Measurements from ENCODE around the gene TGFBI.

TGFBI gene

DNA sequence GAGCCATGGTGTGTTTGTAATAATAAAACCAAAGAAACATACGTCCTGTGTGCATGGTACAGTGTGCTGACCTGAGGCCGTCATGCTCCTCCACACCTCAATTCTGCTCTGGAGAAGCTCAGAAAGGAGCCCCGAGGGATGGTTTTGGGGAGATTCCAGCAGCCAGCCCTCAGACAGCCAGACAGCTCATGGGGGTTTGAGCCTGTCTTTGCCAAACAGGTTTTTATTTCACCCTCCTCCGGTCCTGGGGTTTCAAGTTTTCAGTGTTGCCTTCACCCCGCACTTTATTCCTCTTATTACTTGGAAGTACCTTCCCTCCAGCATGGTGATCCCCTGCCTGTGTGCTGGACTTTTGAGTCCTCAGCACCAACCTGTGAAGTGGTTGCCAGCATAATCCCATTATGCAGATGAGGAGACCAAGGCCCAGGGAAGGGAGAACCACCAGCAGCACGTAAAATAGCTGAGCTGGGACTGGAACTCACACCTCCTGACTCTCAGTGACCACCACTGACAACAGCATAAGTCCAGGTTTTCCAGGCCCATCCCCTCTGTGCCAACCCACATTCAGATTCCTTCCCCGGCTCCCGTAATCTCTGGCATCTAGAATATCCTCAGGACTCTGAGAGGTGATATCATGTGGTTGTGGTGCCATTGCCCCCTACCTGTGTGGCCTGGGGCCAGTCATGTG, 35.1 kb downstream of the TGFBI start:
- DNase-seq (ENCODE audit: low read depth in 2 of 2): no peak

DNA sequence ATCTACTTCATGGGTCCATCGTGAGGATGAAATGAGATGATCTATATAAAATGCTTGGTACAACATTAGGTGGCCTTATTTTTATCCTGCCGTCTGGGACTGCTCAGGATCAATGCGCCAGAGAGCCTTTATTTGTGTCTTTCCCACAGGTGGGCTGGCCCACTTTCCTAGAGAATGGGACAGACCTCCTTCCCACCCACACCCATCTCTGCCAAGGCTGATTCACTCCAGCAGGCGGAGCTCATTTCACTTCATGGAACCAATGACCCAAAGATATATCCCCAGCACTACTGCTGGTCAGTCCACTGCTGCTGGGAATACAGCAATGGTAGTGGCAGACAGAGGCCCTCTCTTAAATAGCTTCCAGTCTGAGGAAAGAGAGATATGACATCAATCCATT, 35.7 kb downstream of the TGFBI start:
- no peak for DNase-seq (ENCODE audit: low read depth in 2 of 2)

DNA sequence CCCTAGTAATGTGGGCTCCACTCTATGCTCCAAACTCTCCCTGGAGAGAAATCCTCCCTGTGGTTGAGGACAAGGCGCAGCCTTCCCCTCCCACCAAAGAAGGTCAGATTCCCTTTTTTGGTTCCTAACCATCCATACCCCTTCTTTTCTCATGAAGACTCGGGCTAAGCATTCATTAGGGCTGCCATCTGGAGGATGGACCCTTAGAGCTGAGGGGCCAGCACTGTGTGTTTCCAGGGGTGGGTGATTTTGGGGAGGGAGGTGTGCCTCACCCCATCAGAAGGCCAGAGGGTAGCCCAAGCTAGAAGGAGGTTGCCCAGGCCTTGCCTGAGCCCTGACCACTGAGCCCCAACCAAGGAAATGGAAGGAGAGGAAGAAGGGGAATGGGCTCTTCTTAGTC, 36.8 kb downstream of the TGFBI start:
- no peak for DNase-seq (ENCODE audit: low read depth in 2 of 2)

DNA sequence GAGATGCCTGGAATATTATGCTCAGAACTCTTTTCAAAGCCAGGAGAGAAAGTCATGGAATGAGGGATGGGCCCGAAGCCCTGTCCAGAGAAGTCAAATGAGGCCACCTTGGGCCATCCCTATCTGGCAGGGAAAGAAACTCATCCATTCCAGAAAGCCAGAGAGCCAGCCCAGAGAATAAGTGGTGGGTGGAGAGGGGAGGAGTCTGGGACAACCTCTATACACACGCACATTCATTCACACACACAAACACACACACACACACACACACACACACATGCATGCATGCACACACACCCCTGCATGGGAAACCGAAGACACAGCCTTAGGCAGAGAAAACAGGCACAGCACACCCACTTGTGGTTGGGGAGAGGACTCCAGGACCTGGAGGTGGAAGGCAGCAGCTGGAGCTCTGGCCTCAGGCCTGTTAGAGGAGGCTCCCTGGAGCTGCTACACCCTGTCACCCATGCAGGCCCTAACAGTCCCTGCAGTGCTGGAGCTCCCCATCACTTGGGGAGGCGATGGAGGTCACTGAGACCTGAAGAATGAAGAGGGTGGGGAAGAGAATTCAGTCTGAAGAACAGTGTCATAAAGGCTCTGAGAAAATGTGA, 38.0 kb downstream of the TGFBI start:
- no peak for DNase-seq (ENCODE audit: low read depth in 2 of 2)

DNA sequence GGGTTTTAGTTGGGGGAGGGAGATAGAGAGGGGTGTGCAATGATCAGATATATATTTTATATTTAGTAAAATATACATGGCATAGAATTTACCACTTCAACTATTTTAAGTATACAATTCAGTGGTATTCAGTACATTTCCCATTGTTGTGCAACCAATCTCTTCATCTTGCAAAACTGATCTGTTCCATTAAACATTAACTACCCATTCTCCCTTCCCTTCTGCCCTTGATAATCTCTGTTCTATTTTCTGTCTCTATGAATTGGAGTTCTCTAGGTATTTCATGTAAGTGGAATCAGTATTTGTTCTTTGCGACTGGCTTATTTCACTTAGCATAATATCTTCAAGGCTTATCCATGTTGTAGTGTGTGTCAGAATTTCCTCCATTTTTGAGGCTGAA, 38.6 kb downstream of the TGFBI start:
- DNase-seq (ENCODE audit: low read depth in 2 of 2): no peak

DNA sequence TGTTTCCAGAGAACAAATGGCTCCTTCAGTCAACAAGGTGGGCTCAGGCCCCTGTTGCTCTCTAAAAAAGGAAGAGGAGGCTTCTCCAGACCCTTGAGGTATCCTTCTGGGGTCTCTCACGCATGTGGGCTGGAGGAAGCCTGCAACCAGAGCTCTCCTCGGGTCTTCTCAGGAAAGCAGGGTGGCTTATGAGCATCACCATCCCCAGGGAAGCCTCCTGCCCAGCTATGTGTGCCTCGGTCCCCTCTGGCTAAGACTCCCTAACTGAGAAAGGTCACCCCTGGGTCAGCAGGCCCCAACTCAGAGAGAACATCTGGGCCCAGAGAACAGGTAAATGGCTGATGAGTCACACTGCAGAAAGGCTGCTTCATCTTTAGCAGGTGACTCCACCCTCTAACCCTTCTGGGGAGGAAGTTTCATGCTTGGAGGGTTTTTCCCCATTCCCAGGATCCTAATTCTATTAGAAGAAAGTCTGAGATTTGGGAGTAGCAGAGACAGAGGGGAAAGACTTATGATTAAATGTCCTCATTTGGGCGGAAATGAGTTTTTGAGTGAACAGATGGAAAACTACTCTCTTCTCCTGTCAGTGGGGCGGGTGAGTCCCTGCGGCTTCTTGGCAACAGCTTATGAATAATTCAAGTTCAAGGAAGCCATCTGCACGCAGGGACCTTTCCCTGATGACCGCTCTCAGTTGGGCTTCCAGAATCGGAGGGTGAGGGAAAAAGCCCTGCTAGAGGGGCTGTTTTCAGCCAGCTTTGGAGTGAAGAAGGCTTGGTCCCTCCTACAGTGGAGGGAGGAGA, 41.9 kb downstream of the TGFBI start:
- no peak for DNase-seq (ENCODE audit: low read depth in 2 of 2)

DNA sequence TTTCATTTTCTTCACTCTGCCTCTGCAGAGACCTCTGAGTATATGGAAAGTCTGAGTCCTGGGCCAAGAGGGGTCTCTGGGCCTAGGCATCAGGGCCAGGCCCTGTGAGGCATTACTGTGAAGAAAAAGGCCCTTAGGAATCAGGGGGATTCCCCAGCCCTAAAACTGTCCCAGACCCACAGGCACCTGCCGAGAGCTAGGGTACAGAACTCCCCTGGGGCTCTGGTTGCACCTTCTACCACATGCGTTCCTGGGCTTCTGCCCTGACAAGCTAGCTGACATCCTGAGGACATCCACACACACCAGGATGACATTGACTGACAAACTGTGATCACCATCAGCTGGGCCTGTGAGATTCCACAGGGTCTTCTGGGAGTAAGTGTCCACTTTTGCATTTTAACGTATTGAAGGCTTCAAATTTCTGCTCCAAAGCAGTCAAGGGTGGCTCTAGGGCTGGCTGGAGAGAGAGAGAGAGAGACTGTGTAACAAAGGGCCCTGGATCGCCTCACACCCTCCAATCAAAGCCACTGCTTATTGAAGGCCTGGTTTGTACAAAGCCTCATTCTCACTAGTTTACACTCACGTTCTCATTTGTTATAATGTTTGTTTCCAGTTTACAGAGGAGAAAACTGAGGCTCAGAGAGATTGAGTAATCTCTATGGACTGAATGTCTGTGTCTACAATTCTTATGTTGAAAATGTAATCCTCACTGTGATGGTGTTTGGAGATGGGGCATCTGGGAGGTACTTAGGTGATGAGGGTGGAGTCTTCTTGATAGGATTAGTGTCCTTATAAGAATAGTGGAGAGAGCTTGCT, 45.1 kb downstream of the TGFBI start:
- no peak for DNase-seq (ENCODE audit: low read depth in 2 of 2)

DNA sequence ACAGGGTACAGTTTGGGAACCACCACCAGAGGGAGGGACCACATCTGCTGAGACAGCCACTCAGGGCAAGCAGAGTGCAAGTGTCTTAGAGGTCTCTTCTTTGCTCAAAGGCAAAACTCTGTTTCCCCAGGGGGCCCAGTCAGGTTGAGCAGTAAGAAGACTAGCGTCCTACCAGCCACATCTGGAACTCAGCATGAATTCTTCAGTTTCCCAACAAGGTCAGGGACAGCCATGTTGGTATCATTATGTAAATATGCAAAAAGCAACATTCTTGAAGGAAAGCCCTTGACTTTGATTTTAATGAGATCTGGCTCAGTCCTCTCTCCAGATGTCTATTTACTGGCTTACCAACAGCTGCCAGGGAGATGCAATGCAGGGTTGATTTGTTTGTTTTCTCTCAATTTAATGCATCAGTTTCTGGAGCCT, 46.7 kb downstream of the TGFBI start:
- DNase-seq (ENCODE audit: low read depth in 2 of 2): no peak

DNA sequence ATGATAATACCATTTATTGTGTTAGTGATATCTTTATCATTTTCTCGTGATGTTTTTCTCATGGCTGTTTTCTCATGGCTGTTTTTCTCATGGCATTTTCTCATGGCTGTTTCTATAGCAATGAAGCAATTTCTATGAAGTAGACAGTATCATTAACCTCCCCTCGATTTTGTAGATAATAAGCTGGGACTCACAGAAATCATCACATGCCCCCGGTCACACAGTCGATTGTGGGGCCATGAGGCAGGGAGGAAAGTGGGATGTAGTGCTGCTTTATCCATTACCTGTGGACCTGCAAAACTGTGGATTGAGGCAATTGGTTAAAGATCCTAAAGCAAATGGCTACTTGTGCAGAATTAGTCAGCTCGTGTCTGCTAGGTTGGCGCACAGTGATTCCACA, 47.3 kb downstream of the TGFBI start:
- DNase-seq (ENCODE audit: low read depth in 2 of 2): no peak

DNA sequence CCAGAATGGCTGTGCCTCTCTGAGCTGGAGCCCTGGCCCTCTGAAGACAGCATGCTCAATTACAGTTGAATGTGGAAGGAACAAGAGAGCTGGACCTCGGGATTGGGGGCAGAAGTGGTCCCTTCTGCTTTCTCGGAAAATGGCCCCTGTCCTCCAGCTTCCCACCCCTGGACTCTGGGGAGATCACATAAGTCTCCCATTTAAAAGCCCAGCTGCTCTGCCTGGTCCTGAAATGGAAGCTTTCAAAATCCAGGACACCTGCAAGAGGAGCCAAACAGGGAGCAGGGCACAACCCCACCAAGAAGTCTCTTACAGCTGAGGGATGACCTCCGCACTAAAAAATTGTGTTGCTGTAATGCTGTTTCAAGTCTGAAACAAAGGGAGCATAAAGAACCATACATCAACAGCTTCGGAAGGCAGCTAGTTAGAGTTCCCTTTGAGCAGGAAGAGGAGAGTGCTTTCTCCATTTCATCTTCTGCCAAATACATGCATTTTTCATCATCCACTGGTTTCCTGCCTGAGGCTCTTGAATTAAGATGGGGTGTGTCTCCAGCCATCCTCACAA, 48.2 kb downstream of the TGFBI start:
- no peak for DNase-seq (ENCODE audit: low read depth in 2 of 2)

DNA sequence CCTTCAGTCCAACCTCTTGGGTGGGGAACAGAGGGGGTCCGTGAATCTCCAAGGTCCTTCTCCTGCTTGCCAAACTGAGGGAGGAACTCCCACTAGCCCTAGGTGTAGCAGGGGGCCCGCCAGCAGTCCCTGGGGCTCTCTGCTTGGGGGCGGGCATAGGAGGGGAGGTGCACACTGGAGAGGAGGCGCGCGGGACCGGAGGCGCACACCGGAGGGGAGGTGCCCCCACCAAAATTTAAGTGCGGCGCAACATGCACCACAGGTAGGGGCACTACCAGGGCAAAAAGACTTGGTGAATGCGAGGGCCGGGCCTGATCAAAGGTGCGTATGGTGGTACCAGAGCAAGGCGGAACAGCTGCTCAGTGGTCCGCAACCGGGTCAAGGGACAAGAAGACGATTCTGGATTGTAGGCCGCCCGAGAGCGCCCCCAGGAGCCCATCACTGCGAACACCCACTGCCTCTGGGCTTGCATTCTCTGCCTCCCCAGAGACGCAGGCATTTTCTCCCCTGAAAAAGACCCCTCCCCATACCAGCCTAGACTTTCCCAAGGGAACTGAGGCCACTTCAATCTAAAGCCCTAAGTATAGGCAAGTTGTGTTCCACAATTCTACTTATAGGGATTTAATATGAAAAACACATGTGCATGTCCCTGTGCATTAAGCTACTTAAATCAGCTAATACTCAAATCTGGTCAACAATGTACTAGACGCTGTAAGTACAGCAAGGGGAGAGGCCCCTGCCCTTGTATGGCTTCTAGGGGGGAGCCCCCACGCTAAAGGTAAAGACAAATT, 50.6 kb downstream of the TGFBI start:
- no peak for DNase-seq (ENCODE audit: low read depth in 2 of 2)

DNA sequence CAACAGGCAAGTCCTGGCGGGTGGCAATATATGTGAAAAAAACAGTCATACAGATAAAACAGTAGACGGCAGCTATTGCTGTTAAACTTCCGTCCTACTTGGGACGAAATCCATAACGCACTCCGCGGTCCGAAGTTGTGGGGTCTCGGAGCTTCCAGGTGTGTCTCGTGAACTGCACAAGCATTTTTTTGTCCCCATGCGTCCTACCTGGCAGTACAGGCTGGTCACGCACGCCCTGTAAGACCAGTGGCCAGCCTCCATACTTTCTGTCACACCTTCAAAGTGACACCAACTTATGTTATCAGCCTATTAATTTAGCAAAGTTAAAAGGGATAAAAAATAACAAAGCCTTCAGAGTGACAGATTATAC, 51.3 kb downstream of the TGFBI start:
- no peak for DNase-seq (ENCODE audit: low read depth in 2 of 2)

DNA sequence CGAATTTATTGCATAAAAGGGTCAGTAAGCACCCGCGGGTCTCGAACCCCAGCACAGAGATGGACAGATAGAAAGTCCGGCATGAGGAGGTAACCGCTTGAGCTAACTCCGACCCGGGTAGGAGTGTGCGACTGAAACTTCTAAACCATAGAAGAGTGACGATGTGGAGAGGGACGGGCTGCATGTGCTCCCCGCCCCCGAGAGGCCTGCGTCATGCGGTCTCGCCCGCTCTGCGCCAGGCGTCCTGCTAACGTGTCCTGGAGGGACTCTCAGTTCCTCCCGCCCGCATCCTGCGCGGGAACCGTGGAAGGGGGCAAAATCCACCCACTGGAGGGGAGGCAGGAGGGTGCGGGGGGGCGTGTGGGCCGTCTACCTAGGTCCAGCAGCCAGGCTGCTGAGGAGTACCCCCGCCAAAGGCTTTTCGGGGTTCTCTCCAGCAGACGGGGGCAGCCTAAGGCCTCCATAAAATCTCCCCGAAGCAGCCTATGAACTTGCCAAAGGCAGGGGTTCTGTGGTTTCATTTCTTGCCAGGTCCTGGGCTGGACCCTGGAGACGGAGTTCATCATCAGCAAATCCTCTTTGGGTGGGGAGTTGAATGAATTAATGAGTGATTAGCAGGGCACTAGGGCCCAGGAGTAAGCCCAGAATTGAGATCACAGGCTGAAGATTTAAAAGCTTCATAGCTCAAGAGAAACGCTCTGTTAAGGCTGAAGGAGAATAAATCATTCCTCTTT, 51.9 kb downstream of the TGFBI start:
- DNase-seq (ENCODE audit: low read depth in 2 of 2): peak; percentile 45 to 75

DNA sequence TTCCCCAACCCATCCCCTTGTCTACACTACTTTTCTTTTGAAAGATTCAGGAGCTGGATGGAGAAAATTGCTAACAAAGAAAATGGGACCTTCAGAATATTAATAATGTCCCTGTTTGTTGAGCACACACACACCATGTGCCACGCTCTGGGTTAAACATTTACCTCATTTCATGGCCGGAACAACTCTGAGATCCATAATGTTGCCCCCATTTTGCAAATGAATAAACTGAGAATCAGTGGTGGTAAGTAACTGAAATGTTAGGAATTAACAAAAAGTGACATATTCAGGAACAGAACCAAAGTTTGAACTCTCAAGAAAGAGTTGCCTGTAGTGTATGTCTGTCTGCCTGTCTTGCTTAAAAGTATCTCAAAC, 52.4 kb downstream of the TGFBI start:
- no peak for DNase-seq (ENCODE audit: low read depth in 2 of 2)

DNA sequence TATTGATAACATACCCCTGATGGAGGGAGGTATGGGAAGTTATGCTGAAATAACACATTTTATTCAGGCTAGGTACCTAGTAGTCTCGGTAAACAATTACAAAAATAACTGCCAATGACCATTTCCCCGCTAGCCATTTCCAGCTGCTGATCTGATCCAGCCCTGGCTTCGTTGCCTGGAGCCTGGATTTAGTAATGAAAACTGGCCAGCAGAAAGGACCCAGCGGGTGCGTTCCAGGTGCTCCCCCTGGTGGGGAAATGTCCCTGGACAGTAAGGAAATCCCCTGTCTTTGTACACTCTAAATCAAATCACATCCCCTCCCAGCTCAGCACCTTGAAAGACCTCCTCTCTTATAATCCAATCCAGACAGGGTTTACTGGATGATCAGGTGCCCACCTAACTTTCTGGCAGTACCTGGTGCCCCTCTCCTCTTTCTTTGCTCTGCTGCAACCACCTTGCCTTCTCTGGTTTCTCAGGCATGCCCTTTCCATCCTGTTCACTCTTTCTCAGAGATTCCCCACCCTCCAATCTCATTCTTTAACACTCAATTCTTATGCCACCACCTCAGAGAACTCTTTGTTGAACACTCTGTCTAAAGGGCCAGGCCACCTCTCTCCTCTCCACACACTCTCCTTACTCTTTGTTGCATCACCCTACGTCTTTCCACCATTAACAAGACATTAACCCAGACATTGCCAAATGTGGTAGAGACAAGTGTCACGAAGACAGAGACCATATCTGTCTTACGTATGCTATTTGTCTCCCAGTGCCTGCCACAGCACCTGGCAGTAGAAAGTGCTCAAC, 53.8 kb downstream of the TGFBI start:
- DNase-seq (ENCODE audit: low read depth in 2 of 2): peak; percentile 51 to 60

DNA sequence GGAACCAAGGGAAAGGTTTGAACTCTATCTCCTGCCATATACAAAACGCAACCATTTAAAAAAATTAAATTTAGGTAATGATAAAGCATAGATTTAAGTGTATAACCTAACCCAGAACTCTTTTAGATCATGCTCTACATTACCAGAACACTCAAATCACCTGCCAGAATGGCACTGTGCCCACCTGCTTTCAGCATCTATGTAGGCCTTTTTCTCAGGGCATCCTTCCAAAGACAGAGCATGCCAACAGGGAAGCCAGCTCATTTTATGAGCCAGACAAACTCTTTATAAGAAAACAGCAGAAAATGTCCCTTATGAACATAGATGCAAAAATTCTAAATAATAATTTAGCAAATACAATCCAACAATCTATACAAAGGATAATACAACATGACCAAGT, 55.9 kb downstream of the TGFBI start:
- no peak for DNase-seq (ENCODE audit: low read depth in 2 of 2)

DNA sequence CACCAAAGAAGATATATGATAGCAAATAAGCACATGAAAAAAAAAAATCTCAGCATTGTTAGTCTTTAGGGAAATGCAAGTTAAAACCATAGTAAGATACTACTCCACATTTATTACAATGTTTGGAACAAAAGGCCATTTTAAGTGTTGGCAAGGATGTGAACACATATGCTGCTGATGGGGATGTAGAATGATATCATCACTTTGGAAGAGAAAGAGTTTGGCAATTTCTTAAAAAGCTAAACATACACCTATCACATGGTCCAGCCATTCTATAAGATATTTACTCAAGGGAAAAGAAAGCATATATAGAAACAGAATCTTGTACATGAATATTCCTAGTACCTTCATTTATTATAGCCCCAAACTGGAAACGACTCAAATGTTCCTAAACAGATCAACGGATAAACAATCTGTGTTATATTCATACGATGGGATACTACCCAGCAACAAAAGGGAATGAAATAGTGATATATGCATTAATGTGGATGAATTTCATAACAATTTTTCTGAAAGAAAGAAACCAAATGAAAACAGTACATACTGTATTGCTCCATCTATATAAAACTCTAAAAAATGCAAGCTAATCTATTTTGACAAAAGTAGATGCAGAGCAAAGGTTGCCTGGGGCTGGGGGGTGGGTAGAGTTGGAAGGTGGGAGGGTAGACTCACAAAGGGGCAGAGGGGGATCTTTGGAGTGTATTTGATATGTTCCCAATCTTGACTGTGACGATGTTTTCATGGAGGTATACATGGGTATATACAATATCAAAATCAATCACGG, 58.2 kb downstream of the TGFBI start:
- no peak for DNase-seq (ENCODE audit: low read depth in 2 of 2)

DNA sequence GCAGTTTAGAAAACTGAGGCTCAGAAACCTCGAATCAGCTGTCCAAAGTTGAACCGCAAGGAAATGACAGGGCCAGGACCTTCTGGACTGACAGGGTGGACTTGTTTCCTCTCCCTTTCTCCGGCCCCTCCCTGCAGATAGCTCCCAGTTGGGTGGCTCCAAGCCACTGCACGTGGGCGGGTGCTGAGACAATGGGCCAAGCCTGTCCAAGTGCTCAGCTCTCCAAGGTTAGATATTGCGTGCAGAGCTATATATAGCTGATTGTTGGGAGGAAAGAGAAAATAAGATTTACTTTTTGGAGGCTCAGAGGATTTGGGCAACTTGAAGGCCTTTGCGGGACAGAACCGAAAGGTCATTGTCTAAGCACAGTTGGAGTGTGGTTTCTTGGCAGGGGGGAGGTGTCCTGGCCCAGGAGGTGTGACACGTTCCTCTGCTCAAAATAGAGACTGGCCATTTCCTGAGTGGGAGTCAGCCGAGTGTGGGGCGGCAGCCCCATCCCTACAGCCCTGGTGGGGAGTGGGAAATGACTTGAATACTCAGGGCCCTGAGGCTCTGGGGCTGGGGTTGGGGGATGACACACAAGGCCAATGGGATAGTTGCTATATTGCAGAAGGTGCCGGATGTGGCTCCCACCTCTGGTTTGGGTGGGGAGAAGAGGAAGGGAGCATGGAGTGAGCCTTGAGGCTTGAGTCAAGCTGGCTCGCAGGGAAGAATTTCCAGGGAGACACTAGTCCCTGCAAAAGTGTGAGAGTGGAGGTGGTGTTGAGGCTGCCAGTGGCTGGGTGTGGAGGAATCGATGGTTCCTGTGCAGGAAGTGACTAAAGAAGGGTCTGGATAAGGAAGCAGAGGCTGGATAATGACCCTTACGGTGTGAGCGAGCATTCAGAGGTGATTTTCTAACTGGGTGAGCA, 59.4 kb downstream of the TGFBI start:
- no peak for DNase-seq (ENCODE audit: low read depth in 2 of 2)
